SK-N-SH (cell line): ENCODE measurements around the gene PITPNM1.

Experiments
- CHD2 ChIP-seq: fragments of 150-350 bp; IDR thresholded peaks from 2 replicates; pipeline ENCODE4 v1.6.1; 2018; ENCODE audit warnings: low read length; ENCODE audit not compliant: partially characterized antibody
- EP300 ChIP-seq, 2 experiments: IDR thresholded peaks; 2 replicates each; pipeline versions ENCODE4 v1.4.0 to v1.6.1; 2012; ENCODE audit warnings: borderline replicate concordance in 1 of 2, low read depth in 1 of 2, low read length in 1 of 2
- EZH2phosphoT487 ChIP-seq: fragments of 200-600 bp; sonication (generic); IDR thresholded peaks from 2 replicates; pipeline ENCODE4 v1.6.1; 2017; ENCODE audit warnings: low read depth, mixed run types, mild to moderate bottlenecking, antibody characterized with exemption, moderate library complexity, borderline replicate concordance
- RAD21 ChIP-seq: IDR thresholded peaks from 2 replicates; pipeline ENCODE4 v1.6.1; 2012; ENCODE audit warnings: mild to moderate bottlenecking, low read length
- SMC3 ChIP-seq: IDR thresholded peaks from 2 replicates; pipeline ENCODE4 v1.6.1; 2012; ENCODE audit warnings: low read depth, low read length, improper control_type of control experiment
- TCF12 ChIP-seq: IDR thresholded peaks from 2 replicates; pipeline ENCODE4 v1.4.0; 2012
- TEAD4 ChIP-seq: IDR thresholded peaks from 2 replicates; pipeline ENCODE4 v1.4.0; 2012; ENCODE audit warnings: mild to moderate bottlenecking, borderline replicate concordance; ENCODE audit not compliant: insufficient read depth
- YY1 ChIP-seq: IDR thresholded peaks from 2 replicates; pipeline ENCODE4 v1.4.0; 2012; ENCODE audit warnings: low read depth, mild to moderate bottlenecking
- TF ChIP-seq, protein P1 (sequence below): IDR thresholded peaks from 2 replicates; pipeline ENCODE4; 2012
- TF ChIP-seq, protein P2 (sequence below): fragments of 200-600 bp; sonication (generic); IDR thresholded peaks from 2 replicates; pipeline ENCODE4 v1.6.1; 2017; ENCODE audit warnings: antibody characterized with exemption, mild to moderate bottlenecking, moderate library complexity

DNA sequence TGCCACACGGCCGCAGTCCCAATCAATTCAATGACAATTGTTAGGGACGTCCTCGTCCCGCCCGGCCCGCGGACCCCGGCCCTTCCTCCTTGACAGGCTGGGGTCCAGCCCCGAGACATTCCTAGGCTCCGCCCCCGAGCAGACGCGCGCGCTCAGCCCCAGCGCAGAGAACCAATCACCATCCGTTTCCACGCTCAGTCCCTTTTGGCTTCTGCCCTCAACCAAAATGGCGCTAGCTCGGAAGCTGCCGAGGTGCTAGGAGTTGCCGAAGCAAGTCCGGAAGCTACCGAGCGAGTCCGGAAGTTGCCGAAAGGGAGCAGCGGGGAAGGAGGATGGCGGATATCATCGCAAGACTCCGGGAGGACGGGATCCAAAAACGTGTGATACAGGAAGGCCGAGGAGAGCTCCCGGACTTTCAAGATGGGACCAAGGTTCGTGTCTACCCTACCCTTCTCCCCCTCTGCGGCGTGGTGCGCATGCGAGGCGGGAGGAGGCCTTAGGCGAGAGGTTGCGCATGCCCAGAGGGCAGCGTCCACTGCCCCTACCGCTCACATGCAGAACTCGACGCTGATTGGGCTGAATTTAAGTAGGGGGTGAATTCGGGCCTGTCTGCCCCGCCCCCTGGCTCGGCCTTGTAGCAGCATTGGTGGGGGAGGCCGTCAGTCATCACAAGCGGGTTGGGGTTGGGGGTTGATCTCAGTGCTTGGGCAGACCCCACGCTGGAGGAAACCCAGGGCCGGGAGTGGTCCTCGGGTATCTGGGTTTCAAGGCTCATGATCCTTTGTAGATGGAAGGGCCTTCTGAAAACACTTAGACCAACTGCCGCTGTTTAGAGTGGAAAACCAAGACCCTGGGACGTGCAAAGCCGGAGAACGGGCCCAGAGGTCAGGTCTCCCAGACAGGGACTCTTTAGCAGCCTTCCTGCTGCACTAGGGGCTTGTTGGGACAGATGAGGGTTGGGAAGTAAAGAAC lies 22.1 kb downstream of the PITPNM1 start, which contains the start of gene AIP:
- TF ChIP-seq EP300 (IDR thresholded peaks at IDR 0.05; ENCODE audit: borderline replicate concordance in 1 of 2, low read depth in 1 of 2, low read length in 1 of 2) (no peak), EZH2phosphoT487 (no peak), TEAD4 (no peak), RAD21 (no peak), TCF12 (no peak), CHD2 (no peak), SMC3 (no peak), YY1 (peak; percentile 99)
- TF ChIP-seq, protein P1, sequence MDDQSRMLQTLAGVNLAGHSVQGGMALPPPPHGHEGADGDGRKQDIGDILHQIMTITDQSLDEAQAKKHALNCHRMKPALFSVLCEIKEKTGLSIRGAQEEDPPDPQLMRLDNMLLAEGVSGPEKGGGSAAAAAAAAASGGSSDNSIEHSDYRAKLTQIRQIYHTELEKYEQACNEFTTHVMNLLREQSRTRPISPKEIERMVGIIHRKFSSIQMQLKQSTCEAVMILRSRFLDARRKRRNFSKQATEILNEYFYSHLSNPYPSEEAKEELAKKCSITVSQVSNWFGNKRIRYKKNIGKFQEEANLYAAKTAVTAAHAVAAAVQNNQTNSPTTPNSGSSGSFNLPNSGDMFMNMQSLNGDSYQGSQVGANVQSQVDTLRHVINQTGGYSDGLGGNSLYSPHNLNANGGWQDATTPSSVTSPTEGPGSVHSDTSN, result peak; percentile 74
- TF ChIP-seq, protein P2, sequence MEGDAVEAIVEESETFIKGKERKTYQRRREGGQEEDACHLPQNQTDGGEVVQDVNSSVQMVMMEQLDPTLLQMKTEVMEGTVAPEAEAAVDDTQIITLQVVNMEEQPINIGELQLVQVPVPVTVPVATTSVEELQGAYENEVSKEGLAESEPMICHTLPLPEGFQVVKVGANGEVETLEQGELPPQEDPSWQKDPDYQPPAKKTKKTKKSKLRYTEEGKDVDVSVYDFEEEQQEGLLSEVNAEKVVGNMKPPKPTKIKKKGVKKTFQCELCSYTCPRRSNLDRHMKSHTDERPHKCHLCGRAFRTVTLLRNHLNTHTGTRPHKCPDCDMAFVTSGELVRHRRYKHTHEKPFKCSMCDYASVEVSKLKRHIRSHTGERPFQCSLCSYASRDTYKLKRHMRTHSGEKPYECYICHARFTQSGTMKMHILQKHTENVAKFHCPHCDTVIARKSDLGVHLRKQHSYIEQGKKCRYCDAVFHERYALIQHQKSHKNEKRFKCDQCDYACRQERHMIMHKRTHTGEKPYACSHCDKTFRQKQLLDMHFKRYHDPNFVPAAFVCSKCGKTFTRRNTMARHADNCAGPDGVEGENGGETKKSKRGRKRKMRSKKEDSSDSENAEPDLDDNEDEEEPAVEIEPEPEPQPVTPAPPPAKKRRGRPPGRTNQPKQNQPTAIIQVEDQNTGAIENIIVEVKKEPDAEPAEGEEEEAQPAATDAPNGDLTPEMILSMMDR, result no peak
